ENCODE data around the gene C2orf68. TPM values are rescaled to one million over a fixed set of nuclear protein-coding genes. Genes with fewer than 3 reads are reported as not detected.

The C2orf68 gene
- total and polyA plus RNA-seq, 2 of the 13 experiments (the other 11 are each of a cell fraction or from before 2014, with no cell fraction given), result 47.1 to 77.4 TPM

DNA sequence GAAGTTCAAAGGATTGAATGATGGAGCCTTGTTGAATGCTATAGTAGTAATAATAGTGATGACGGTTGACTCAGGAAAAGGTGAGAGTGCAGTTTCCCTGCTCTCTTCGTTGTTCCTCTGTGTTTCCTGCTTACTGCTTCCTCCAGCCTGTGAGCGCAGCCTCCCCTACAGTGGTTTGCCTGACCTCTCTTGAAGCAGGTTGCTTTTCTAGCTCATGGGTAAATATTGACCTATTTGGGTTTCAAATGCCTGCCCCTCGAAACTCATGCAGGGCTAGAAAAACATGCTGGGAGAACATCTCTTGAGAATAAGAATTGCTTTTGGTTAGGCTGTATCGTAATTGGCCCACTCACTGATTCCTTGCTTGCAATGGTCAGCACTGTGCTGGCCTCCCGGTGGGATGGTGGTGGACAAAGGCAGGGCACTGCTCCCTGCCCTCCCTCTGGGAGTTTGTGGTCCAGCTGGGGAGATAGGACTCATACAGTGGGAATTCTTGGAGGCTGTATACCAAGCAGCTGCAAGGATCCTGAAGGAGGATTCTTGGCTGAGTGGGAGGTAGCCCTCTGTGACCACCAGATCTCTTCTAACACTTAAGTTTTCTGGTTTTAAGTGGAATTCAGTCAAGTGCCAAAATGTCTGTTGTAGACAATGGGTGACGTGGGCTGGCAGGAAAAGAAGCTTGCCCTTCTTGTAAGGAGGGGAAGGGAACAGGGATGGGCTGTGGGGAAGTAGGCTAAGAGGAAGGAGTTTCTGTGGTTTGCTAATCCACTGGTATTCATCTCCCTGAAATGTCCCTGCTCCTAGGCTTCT lies 21.7 kb downstream of the C2orf68 start (continued):
- TF ChIP-seq, protein P1, sequence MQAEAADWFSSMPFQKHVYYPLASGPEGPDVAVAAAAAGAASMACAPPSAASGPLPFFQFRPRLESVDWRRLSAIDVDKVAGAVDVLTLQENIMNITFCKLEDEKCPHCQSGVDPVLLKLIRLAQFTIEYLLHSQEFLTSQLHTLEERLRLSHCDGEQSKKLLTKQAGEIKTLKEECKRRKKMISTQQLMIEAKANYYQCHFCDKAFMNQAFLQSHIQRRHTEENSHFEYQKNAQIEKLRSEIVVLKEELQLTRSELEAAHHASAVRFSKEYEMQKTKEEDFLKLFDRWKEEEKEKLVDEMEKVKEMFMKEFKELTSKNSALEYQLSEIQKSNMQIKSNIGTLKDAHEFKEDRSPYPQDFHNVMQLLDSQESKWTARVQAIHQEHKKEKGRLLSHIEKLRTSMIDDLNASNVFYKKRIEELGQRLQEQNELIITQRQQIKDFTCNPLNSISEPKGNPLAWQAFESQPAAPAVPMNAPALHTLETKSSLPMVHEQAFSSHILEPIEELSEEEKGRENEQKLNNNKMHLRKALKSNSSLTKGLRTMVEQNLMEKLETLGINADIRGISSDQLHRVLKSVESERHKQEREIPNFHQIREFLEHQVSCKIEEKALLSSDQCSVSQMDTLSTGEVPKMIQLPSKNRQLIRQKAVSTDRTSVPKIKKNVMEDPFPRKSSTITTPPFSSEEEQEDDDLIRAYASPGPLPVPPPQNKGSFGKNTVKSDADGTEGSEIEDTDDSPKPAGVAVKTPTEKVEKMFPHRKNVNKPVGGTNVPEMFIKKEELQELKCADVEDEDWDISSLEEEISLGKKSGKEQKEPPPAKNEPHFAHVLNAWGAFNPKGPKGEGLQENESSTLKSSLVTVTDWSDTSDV (CRISPR knock-in tag; IDR thresholded peaks at IDR 0.05), result no peak
- TF ChIP-seq ZNF430 (CRISPR knock-in tag; IDR thresholded peaks at IDR 0.05) (peak; percentile 58; the same call in 1 of the 2 replicates), HNF4G (IDR thresholded peaks at IDR 0.05; ENCODE audit: borderline replicate concordance, low read depth, low read length) (no peak), HNF4G (CRISPR knock-in tag; IDR thresholded peaks at IDR 0.05; ENCODE audit: borderline replicate concordance, low read depth) (peak; percentile 49; the same call in 1 of the 2 replicates), ZFYVE20 (CRISPR knock-in tag; IDR thresholded peaks at IDR 0.05; ENCODE audit: borderline replicate concordance, low read depth) (no peak), ZNF530 (CRISPR knock-in tag; IDR thresholded peaks at IDR 0.05; ENCODE audit: low read depth) (no peak), ZNF788 (CRISPR knock-in tag; IDR thresholded peaks at IDR 0.05; ENCODE audit: borderline replicate concordance) (peak; percentile 66; the same call in 1 of the 2 replicates), SPEN (CRISPR knock-in tag; IDR thresholded peaks at IDR 0.05; ENCODE audit: low read depth) (peak; percentile 62; the same call in 1 of the 2 replicates), ZMYM2 (CRISPR knock-in tag; IDR thresholded peaks at IDR 0.05) (0 out of 2 replicates have a peak, but pooled peaks have one; percentile 68)
- TF ChIP-seq, protein P2, sequence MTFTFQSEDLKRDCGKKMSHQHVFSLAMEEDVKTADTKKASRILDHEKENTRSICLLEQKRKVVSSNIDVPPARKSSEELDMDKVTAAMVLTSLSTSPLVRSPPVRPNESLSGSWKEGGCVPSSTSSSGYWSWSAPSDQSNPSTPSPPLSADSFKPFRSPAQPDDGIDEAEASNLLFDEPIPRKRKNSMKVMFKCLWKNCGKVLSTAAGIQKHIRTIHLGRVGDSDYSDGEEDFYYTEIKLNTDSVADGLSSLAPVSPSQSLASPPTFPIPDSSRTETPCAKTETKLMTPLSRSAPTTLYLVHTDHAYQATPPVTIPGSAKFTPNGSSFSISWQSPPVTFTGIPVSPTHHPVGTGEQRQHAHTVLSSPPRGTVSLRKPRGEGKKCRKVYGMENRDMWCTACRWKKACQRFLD (CRISPR knock-in tag; IDR thresholded peaks at IDR 0.05; ENCODE audit: borderline replicate concordance), result no peak
- TF ChIP-seq, protein P3, sequence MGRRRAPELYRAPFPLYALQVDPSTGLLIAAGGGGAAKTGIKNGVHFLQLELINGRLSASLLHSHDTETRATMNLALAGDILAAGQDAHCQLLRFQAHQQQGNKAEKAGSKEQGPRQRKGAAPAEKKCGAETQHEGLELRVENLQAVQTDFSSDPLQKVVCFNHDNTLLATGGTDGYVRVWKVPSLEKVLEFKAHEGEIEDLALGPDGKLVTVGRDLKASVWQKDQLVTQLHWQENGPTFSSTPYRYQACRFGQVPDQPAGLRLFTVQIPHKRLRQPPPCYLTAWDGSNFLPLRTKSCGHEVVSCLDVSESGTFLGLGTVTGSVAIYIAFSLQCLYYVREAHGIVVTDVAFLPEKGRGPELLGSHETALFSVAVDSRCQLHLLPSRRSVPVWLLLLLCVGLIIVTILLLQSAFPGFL (CRISPR knock-in tag; IDR thresholded peaks at IDR 0.05), result no peak
- TF ChIP-seq, protein P4, sequence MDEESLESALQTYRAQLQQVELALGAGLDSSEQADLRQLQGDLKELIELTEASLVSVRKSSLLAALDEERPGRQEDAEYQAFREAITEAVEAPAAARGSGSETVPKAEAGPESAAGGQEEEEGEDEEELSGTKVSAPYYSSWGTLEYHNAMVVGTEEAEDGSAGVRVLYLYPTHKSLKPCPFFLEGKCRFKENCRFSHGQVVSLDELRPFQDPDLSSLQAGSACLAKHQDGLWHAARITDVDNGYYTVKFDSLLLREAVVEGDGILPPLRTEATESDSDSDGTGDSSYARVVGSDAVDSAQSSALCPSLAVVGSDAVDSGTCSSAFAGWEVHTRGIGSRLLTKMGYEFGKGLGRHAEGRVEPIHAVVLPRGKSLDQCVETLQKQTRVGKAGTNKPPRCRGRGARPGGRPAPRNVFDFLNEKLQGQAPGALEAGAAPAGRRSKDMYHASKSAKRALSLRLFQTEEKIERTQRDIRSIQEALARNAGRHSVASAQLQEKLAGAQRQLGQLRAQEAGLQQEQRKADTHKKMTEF (CRISPR knock-in tag; IDR thresholded peaks at IDR 0.05), result peak; percentile 52; the same call in 1 of the 2 replicates
